Endothelial cell of umbilical vein (primary cell): Measurements from ENCODE around the gene SERPIND1. TPM values are rescaled to one million over a fixed set of nuclear protein-coding genes. Genes with fewer than 3 reads are reported as not detected.

ENCODE experiments used
- BruUV-seq: library from RNA; stranded (reverse); fragments of 400-500 nt; replicated peaks from 2 replicates; lab custom pipeline; 2021; lab: Mats Ljungman, UMichigan
- CTCF ChIA-PET: fragments of 300-600, 350-600 bp; sonication (Branson Sonifier 250); formaldehyde crosslinking; loops from one replicate; lab custom pipeline; 2021; ENCODE audit warnings: antibody characterized with exemption, inconsistent platforms; lab: Charles Lee
- POLR2A ChIA-PET: fragments of 300-600, 350-600 bp; sonication (Branson Sonifier 250); formaldehyde crosslinking; loops from one replicate; lab custom pipeline; 2021; ENCODE audit warnings: antibody characterized with exemption, inconsistent platforms; lab: Charles Lee
- DNase-seq: peaks from one replicate; pipeline ENCODE4 v3.0.0-alpha.2; 2011; ENCODE audit warnings: low read depth, low spot score
- FAIRE-seq: peaks from 2 replicates; lab custom pipeline; 2011; peaks lifted over from hg19 to GRCh38; lab: Jason Lieb, UNC
- H2AFZ ChIP-seq: 2 replicates; pipeline ENCODE4 v1.6.0; 2012; ENCODE audit warnings: low read depth, low read length, control low read depth, inconsistent platforms
- H3K27ac ChIP-seq: 2 replicates; pipeline ENCODE4 v1.5.1; 2011; ENCODE audit warnings: low read depth, mild to moderate bottlenecking, control low read depth, low read length, moderate library complexity; ENCODE audit not compliant: insufficient read depth
- H3K27me3 ChIP-seq, 2 experiments: 2 replicates each; pipeline versions ENCODE4 v1.6.0 to v1.6.1; 2011; ENCODE audit warnings: low read length in 2 of 2, mixed read lengths in 1 of 2; ENCODE audit not compliant: control insufficient read depth in 2 of 2, insufficient read depth in 2 of 2
- H3K36me3 ChIP-seq, 2 experiments: 2 replicates in 1 of 2; 3 replicates in 1 of 2; pipeline ENCODE4 v1.5.1; 2011; ENCODE audit warnings: low read length in 2 of 2, mild to moderate bottlenecking in 1 of 2, moderate library complexity in 1 of 2; ENCODE audit not compliant: control insufficient read depth in 2 of 2, insufficient read depth in 2 of 2; ENCODE audit errors: extremely low read depth in 1 of 2
- H3K4me1 ChIP-seq: 3 replicates; pipeline ENCODE4 v1.5.1; 2011; ENCODE audit warnings: mild to moderate bottlenecking, low read length; ENCODE audit not compliant: control insufficient read depth, insufficient read depth; ENCODE audit errors: extremely low read depth
- H3K4me2 ChIP-seq: 2 replicates; pipeline ENCODE4 v1.6.1; 2011; ENCODE audit warnings: low read length, control low read depth, mixed read lengths; ENCODE audit not compliant: insufficient read depth
- H3K4me3 ChIP-seq, 3 experiments: fragments of 200-600 bp in 1 of 3; sonication (generic), shearing (Covaris generic) in 1 of 3; replicated peaks in 1 of 3; 2 replicates each; pipeline ENCODE4 v1.5.1; 2011 to 2016; ENCODE audit warnings: control low read depth in 3 of 3, low read length in 3 of 3, mild to moderate bottlenecking in 2 of 3, inconsistent platforms in 1 of 3, low read depth in 1 of 3, moderate library complexity in 1 of 3; ENCODE audit not compliant: insufficient read depth in 1 of 3
- H3K79me2 ChIP-seq: 2 replicates; pipeline ENCODE4 v1.6.0; 2012; ENCODE audit warnings: low read length, inconsistent platforms; ENCODE audit not compliant: control insufficient read depth, insufficient read depth
- H3K9ac ChIP-seq: replicated peaks from 2 replicates; pipeline ENCODE3; 2011; ENCODE audit warnings: low read length, control low read depth; ENCODE audit not compliant: insufficient read depth; ENCODE audit errors: extremely low read depth
- H3K9me1 ChIP-seq: replicated peaks from 3 replicates; pipeline ENCODE4 v1.6.0; 2011; ENCODE audit warnings: mild to moderate bottlenecking, low read length; ENCODE audit not compliant: control insufficient read depth, insufficient read depth; ENCODE audit errors: extremely low read depth
- H3K9me3 ChIP-seq: replicated peaks from 2 replicates; pipeline ENCODE4 v1.5.1; 2012; ENCODE audit warnings: low read length, inconsistent platforms; ENCODE audit not compliant: control insufficient read depth, insufficient read depth
- H4K20me1 ChIP-seq: replicated peaks from 2 replicates; pipeline ENCODE3; 2011; ENCODE audit warnings: mild to moderate bottlenecking, low read length; ENCODE audit not compliant: control insufficient read depth, insufficient read depth; ENCODE audit errors: extremely low read depth
- CTCF ChIP-seq, 2 donors: IDR thresholded peaks; 1 replicate in 1 of 2; 2 replicates in 1 of 2; pipeline ENCODE4 v1.5.1; 2011; ENCODE audit warnings: low read length in 2 of 2, mild to moderate bottlenecking in 2 of 2, moderate library complexity in 2 of 2, control low read depth in 1 of 2, inconsistent platforms in 1 of 2, low read depth in 1 of 2; ENCODE audit not compliant: insufficient read depth in 1 of 2; ENCODE audit errors: extremely low read depth in 1 of 2
- EZH2 ChIP-seq: IDR thresholded peaks from 2 replicates; pipeline ENCODE4 v1.6.1; 2012; ENCODE audit warnings: borderline replicate concordance, low read depth, mild to moderate bottlenecking, moderate library complexity, low read length, inconsistent platforms; ENCODE audit not compliant: severe bottlenecking
- FOS ChIP-seq: IDR thresholded peaks from 2 replicates; pipeline ENCODE4 v1.6.1; 2011; ENCODE audit warnings: mild to moderate bottlenecking, low read length, moderate library complexity, borderline replicate concordance; ENCODE audit not compliant: insufficient read depth
- MAX ChIP-seq: IDR thresholded peaks from 2 replicates; pipeline ENCODE4 v1.6.1; 2011; ENCODE audit not compliant: insufficient read depth, insufficient read length
- POLR2A ChIP-seq: IDR thresholded peaks from 2 replicates; pipeline ENCODE4 v1.6.1; 2012; ENCODE audit warnings: low read depth, mild to moderate bottlenecking, control low read depth, low read length
- POLR2AphosphoS5 ChIP-seq: IDR thresholded peaks from 2 replicates; pipeline ENCODE4 v1.6.1; 2012; ENCODE audit warnings: low read depth, mild to moderate bottlenecking, control low read depth, low read length, moderate library complexity; ENCODE audit not compliant: insufficient read depth
- dilution Hi-C: fragments of 300-500 bp; cut with MboI; formaldehyde crosslinking; loops from one replicate; pipeline ENCODE4 v1.15.0; 2019; ENCODE audit warnings: low sequenced_read_pairs; ENCODE audit not compliant: extremely low pct_ligation_motif_present
- intact Hi-C: fragments of 100-400 bp; cut with micrococcal nuclease; formaldehyde crosslinking; loops from one replicate; pipeline ENCODE4 v1.10.0; 2022
- polyA plus RNA-seq, 4 experiments: library from polyadenylated mRNA; depleted of rRNA in 3 of 4; stranded (reverse) in 3 of 4; unstranded in 1 of 4; fragments of >200 nt; gene quantifications; 2 replicates each; pipeline versions ENCODE4 v1.2.1 to v1.2.3, GENCODE V29; 2011 to 2012; ENCODE audit warnings: missing spikeins in 1 of 4
- total RNA-seq: library from RNA; stranded (reverse); gene quantifications from 2 replicates; pipeline ENCODE4 v1.2.3, GENCODE V29; 2021

SERPIND1 gene
- total and polyA plus RNA-seq, 2 donors (not counting 3 experiments of a cell fraction or from before 2014, with no cell fraction given): 0.94 to 1.8 TPM

GRCh38 chr22:20764729-20765128 lies 9.2 kb upstream of the SERPIND1 start:
- dilution Hi-C loops: no loop called here
- H3K9me3 ChIP-seq: no peaks in the 10 kb centered on the region

GRCh38 chr22:20765938-20766337 lies 8.0 kb upstream of the SERPIND1 start:
- H3K4me3 ChIP-seq: no peak overlapping the region
- no TSS peak for BruUV-seq
- H3K9me3 ChIP-seq: no peaks in the 10 kb centered on the region
- CTCF ChIA-PET: interaction anchor here (2.3 to 2.7 kb wide), 2 partner anchors 12 to 24 kb away, joined by 6 read pairs; no protein-coding TSS in a partner anchor
- H3K9me1 ChIP-seq: no peaks in the 10 kb centered on the region
- no peak overlapping the region for H3K9ac ChIP-seq
- DNase-seq (no peak), FAIRE-seq (no peak)
- dilution Hi-C loops: no loop called here
- POLR2A ChIA-PET: no interaction called here
- no peaks in the 10 kb centered on the region for H3K27me3 ChIP-seq
- H3K27ac ChIP-seq: no peak overlapping the region
- no peaks in the 10 kb centered on the region for H3K4me1 ChIP-seq
- no peaks in the 10 kb centered on the region for H3K79me2 ChIP-seq
- TF ChIP-seq MAX: no peak
- TF ChIP-seq CTCF (IDR thresholded peaks at IDR 0.05; ENCODE audit: extremely low read depth in 1 of 2, insufficient read depth in 1 of 2, low read depth in 1 of 2, low read length in 2 of 2): no peak
- TF ChIP-seq EZH2: no peak
- no peak for TF ChIP-seq POLR2AphosphoS5
- no peak for TF ChIP-seq POLR2A
- TF ChIP-seq FOS: no peak
- intact Hi-C loops: no loop called here
- no peaks in the 10 kb centered on the region for H4K20me1 ChIP-seq
- H3K36me3 ChIP-seq: peaks cover 2 to 11% of the 10 kb centered on the region in 2 experiments
- H3K4me2 ChIP-seq: no peak overlapping the region
- no peak overlapping the region for H2AFZ ChIP-seq

More at GRCh38 chr22:20764729-20765128, 9.2 kb upstream of the SERPIND1 start:
- ChIA-PET POLR2A (interaction anchor here (0.7 kb wide), 1 partner anchor 29 kb away, joined by 3 read pairs; no protein-coding TSS in a partner anchor), CTCF (interaction anchor here (1.3 kb wide), 1 partner anchor 19 kb away, joined by 8 read pairs; no protein-coding TSS in a partner anchor)
- Histone ChIP-seq H3K4me2 (no peak overlapping the region), H3K27me3 (no peaks in the 10 kb centered on the region), H3K4me1 (no peaks in the 10 kb centered on the region), H3K79me2 (no peaks in the 10 kb centered on the region), H3K36me3 (peaks cover 2 to 11% of the 10 kb centered on the region in 2 experiments), H4K20me1 (no peaks in the 10 kb centered on the region), H3K4me3 (no peak overlapping the region), H3K9me1 (no peaks in the 10 kb centered on the region), H2AFZ (no peak overlapping the region), H3K27ac (no peak overlapping the region), H3K9ac (no peak overlapping the region)
- BruUV-seq: no TSS peak
- FAIRE-seq (no peak), DNase-seq (no peak)
- TF ChIP-seq POLR2AphosphoS5 (no peak), MAX (no peak)
- intact Hi-C loops: no loop called here
